ENCODE measurements around the gene CHST14. TPM values are rescaled to one million over a fixed set of nuclear protein-coding genes. Genes with fewer than 3 reads are reported as not detected.

CHST14 gene
- total RNA-seq, 1 donor from 2014 or later, result 12.2 TPM

DNA sequence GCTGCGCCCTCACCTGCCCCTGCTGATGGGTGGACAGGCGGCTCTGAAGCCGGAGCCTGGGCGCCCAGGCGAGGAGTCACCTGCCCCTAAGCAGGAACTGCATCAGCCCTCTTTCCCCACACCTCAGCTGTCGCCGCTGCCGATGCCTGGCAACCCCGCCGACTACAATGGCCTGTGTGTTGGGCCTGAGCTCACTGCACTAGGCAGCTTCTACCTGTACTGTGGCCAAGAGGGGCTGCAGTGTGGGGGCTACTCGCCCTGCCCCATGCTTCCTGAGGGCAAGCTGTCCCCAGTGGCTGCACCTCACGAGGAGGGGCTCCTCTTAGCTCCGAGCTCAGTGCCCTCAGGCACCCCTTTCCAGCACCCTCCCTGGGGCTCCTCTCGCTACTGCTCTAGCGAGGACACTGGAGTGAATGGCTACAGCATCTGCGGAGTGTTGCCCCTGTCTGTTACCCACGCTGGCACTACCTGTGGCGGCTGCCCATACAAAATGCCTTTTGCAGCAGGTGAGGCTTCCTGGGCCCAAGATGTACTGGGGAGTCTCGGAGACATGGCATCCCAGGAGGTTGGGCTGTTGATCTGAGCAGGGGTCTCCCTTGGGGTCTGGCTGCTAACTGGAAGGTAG, 11.3 kb upstream of the CHST14 start:
- intact Hi-C loops (cut with micrococcal nuclease), result no loop called here

DNA sequence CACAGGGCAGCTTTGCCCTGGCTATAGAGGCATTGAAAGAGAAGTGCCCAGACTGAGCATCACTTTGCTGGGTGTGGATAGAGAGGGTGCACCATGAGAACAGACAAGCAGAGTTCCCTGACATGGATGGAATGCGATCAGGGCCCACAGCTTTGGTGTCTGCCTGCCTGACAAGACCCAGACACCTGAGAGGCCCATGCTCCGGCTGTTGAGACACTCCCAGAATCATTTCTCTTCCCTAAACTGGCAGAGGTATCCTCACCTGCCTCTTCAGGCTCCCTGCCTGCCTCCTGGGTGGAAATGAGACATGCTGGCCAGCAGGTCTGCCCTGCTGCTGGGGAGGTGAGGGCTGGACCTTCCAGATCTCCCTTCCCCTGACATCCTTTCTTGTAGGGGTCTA, 10.4 kb upstream of the CHST14 start:
- intact Hi-C loops (cut with micrococcal nuclease), result no loop called here

DNA sequence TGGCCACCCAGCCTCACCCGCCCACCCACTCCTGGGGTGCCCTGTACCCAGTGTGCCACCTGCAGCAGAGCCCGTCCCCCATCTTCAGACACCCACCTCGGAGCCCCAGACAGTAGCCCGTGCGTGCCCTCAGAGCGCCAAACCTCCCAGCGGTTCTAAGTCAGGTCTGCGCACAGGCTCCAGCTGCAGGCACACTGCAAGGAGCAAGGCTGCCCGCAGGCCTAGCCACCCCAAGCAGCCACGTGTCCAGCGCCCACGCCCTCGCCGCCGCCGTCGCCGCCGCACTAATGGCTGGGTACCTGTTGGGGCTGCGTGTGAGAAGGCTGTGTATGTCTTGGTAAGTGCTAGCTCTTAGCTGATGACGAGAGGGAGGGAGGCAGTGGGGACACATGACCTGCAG, 8.8 kb upstream of the CHST14 start:
- intact Hi-C loops (cut with micrococcal nuclease), result no loop called here

DNA sequence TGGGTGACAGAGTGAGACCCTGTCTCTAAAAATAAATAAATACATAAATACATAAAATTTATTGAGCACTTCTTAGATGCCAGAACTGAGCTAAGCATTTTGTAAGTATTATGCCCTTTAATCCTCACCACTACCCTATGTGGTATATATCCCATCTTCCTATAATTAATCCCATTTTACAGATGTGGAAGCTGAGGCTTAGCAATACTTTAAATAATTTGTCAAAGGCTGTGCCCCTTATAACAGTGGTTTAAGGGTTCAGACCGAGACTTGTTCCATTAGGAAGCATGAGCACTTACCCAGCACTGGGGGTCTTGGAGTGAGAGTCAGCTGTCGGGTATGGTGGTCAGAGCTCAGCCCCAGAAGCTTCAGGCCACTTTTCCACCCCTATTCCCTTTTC, 7.5 kb upstream of the CHST14 start:
- intact Hi-C loops (cut with micrococcal nuclease), result no loop called here

DNA sequence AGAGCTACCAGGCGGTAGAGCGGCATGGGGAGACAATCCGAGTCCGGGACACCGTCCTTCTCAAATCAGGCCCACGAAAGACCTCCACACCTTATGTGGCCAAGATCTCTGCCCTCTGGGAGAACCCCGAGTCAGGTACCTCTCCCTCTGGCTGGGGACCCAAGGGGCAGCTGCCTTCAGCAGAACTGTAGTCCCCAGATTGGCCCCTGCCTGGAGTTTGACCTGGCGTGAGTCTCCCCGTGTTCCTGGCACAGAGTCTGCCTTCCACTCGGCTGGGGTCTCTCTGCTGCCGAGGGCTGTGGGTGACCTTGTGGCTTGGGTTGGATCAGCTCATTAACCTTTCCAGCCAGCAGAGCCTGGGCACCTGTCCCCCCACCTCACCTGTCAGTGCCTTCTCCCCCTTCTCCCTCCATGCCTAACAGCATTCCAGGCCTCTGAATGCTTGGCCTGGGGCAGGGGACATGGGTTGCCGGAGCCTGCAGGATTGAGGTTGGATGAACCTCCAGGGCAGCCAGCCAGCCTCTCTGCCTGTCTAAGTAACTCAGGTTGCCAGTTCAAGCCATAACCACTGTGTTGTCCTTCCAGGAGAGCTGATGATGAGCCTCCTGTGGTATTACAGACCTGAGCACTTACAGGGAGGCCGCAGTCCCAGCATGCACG, 6.8 kb upstream of the CHST14 start:
- intact Hi-C loops (cut with micrococcal nuclease), result no loop called here

DNA sequence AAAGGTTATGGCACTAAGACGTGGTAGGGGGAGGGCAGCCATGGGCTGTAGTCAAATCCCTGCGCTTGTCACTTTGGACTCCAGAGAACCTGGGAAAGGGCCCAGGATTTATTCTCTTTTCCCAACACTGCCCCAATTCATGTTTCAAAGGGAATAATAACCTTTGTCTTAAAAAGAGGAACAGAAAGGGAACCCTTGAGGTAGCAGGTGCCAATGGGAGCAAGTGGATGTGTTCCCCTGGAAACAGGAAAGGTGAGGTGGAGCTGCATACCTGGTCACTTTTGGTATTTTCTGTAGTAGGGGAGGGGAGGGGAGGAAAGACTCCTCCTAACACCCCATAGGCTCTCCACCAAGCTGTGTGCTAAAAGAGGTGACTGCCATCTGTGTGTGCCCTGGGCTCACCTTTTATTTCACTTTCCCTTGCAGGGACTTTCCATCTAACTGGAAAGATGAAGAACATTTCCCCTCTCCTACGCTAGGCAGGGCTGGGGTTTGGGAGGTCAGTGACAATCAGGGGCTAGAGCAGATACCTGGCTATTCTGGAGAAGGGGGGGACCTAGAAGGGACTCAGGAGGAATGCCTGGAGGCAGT, 6.1 kb upstream of the CHST14 start:
- intact Hi-C loops (cut with micrococcal nuclease), result no loop called here

DNA sequence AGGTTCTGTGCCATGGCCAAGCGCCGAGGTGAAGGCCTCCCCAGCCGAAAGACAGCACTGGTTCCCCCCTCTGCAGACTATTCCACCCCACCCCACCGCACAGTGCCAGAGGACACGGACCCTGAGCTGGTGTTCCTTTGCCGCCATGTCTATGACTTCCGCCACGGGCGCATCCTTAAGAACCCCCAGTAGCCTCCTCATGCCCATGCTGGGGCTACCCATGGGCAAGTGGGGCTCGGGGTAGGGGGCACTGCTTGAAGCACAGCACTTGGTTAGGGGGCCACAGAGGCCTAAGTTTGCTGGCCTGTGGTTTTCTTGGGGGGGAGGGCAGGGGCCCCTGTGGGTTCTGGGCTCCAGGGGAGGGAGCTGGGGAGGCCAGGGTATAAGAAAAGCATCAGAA, 4.8 kb upstream of the CHST14 start:
- intact Hi-C loops (cut with micrococcal nuclease), result no loop called here

DNA sequence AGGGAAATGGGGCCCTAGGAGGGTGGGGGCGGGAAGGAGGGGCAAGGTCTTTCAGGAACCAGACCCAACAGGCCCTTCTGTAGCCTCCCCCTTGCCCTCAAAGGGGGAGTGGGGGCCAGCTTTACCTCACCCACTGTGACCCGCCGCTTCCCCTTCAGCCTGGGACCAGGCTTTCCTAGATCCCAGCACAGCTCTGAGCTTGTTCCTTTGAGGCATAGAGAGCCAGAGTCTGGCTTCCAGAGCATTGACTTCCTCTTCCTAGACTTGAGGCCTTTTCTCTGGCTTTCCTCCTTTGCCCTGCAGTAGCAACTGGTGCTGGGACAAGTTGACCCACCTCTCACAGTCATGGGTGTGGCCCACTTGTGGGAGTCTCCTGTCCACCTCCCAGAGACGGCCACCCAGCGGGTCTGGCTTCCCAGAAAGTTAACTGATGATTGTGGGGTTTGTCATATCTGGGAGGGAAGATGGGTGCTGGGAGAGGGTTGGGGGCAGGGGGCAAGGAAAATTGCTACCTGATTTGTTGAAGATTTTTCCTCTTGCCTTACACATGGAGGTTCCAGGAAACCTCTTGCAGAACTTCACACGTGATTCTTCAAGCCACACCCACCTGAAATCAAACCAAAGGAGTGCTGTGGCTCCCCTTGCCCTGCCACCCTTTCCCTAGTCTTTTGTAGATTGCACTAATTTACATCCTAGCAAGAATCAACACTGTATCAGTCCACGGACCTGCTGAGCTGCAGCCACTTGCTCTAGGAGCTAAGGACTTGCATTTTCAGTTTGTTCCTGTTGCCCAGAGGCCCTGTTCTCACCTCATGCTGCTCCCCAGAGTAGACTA, 4.1 kb upstream of the CHST14 start:
- intact Hi-C loops (cut with micrococcal nuclease), result no loop called here

DNA sequence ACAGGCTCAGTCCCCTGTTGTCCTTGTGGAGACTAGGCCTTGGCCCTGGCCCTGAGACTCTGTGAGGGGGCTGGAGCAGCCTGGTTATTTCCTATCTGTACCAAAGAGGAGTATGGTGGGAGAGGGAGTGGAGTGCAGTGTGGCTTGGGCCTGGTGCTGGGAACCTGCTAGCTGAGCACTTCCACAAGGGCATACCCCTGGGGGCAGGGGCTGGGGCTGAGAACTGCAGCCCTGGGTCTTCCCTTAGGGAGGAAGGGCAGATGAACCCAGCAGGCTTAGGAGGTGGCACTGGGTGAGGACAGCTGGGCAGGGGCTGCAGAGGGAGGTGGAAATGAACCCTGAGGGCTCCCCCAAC, 3.5 kb upstream of the CHST14 start:
- intact Hi-C loops (cut with micrococcal nuclease), result no loop called here

DNA sequence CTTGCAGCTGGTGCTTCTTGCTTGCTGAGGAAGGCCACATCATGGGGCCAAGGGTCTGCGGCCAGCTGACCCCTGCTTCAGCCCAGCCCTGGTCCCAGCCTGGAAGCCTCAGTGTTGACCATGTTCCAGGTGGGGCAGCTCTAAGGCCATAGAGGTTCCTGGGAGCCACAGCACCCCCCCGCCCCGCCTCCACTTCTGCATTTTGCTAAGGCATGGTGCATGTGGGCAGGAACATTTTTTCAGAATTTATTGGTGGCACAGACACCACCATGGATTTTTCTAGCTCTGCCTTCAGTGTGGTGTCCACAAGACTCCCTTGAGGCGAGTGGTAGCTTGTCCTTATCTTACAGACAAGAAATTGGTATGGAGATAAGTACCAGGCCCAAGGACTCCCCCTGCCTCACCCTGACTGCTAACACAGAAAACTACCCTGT, 1.9 kb upstream of the CHST14 start:
- intact Hi-C loops (cut with micrococcal nuclease), result no loop called here

DNA sequence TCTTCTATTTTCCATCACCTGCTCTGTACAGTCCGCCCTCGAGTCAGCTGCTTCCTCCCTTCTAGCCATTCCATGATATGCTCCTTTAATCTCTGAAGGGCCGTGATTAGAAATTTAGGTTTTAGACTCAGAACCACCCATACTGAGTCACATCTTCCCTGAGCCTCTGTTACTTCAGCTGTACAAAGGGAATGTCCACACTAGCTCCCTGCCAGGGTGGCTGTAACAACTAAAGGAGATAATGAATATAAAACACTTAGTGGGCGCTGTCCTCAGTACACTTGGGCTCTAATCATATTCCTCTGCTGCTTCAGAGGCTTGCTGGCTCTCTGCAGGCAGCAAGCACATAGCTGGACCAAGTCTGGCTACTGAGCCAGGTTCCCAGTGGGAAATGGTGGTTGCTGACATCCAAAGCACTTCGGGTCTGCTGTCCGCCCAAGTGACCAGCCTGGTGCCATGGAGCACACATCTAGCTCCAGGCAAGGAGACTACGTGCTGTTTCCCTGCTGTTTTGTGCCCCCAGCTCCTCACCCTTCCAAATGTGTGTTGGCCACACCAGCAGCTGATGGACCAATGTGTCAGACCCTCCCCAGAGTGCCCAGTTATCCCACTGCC, 901 bp upstream of the CHST14 start:
- intact Hi-C loops (cut with micrococcal nuclease), result loop anchor here (1.0 to 2.0 kb wide), 3 partner anchors 15 to 95 kb away; partner anchors contain the start of gene CCDC32

DNA sequence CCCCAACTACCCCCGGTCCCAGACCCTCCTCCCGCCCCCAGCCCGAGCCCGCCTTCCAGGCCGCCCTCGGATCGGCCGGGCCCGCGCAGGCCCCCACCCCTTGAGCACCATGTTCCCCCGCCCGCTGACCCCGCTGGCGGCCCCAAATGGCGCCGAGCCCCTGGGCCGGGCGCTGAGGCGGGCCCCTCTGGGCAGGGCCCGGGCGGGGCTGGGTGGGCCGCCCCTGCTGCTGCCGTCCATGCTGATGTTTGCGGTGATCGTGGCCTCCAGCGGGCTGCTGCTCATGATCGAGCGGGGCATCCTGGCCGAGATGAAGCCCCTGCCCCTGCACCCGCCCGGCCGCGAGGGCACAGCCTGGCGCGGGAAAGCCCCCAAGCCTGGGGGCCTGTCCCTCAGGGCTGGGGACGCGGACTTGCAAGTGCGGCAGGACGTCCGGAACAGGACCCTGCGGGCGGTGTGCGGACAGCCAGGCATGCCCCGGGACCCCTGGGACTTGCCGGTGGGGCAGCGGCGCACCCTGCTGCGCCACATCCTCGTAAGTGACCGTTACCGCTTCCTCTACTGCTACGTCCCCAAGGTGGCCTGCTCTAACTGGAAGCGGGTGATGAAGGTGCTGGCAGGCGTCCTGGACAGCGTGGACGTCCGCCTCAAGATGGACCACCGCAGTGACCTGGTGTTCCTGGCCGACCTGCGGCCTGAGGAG, 472 bp downstream of the CHST14 start:
- intact Hi-C loops (cut with micrococcal nuclease), result loop anchor here (1.0 to 2.0 kb wide), 3 partner anchors 16 to 94 kb away; partner anchors contain the start of gene CCDC32

DNA sequence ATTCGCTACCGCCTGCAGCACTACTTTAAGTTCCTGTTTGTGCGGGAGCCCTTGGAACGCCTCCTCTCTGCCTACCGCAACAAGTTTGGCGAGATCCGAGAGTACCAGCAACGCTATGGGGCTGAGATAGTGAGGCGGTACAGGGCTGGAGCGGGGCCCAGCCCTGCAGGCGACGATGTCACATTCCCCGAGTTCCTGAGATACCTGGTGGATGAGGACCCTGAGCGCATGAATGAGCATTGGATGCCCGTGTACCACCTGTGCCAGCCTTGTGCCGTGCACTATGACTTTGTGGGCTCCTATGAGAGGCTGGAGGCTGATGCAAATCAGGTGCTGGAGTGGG, 995 bp downstream of the CHST14 start:
- intact Hi-C loops (cut with micrococcal nuclease), result loop anchor here (1.0 to 2.0 kb wide), 3 partner anchors 17 to 93 kb away; partner anchors contain the start of gene CCDC32

DNA sequence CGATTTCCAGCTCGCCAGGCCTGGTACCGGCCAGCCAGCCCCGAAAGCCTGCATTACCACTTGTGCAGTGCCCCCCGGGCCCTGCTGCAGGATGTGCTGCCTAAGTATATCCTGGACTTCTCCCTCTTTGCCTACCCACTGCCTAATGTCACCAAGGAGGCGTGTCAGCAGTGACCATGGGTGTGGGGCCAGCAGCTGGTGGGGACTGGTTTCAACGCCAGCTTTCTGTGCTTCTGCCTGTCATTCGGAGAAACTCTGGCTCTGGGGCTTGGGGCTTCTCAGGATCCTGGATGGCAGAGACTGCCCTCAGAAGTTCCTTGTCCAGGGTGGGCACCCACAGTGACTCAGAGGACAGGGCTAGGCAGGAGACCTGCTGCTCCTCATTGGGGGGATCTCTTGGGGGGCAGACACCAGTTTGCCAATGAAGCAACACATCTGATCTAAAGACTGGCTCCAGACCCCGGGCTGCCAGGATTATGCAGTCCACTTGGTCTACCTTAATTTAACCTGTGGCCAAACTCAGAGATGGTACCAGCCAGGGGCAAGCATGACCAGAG, 1.5 kb downstream of the CHST14 start:
- intact Hi-C loops (cut with micrococcal nuclease), result no loop called here

DNA sequence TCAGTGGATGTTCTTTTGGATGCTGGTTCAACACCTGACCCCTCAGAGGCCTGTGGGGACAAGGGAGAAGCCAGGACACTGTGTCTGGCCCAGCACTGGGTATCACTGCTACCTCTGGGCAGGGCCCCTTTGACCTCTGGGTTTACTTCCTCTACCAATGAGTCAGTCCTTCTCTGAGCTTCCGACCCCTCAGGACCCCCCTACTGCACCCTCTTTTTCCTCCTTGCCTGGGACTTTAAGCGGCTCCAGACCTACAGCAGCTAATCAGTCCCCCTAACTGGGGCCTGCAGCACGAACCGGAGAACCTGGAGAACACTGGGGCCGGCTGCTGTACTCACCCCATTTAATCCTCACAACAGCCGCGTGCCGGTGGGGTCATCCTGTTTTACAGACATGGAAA, 3.8 kb downstream of the CHST14 start:
- intact Hi-C loops (cut with micrococcal nuclease), result no loop called here

DNA sequence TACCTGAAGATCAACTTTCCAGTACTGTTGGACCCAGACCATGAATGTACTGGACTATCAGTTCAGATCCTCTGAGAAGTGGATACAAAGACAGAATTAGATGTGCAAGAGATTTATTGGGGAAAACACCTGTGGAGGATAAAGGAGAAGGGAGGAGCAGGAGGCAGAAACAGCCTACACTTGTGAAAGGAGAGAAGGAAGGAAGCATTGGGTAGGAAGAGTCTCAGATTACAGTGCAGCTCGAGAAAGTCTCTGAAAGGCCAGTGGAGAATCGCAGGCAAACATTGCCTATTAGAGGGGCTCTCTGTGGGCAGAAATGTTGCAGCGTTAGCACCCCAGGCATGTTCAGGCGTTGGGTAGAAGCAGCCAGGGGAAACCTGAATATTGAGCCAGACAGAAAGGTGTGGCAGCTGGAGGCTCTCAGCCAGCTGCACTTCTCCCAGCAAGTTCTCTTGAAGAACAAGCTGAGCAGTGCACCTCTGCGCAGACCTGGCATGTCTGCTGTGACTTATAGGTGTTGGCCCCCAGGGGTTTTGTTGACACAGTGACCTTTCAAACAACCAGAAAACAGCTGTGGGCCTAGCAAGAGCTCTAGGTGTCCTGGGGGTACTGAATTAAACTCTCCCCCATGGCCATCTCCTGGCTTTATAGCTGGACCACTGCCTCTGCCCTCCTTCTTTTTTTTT, 7.0 kb downstream of the CHST14 start:
- intact Hi-C loops (cut with micrococcal nuclease), result no loop called here

DNA sequence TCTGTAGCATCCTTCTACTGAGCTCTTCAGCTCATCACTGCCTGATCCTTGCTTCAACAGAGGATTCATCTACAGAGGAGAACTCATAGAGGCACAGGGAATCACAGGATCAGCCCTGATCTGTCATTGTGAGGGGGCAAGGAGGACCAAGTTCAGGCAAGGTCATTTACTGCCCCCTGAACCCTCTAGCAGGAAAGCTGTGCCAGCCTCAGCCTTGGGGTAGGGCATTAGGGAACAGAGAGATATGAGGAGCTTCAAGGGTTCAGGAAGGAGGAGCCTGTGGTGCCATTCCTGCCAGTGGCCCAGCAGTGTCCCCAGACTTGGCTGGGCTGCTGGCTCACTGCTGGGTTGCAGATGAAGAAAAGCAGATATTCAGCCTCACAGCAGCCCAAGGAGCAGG, 8.2 kb downstream of the CHST14 start:
- intact Hi-C loops (cut with micrococcal nuclease), result no loop called here

DNA sequence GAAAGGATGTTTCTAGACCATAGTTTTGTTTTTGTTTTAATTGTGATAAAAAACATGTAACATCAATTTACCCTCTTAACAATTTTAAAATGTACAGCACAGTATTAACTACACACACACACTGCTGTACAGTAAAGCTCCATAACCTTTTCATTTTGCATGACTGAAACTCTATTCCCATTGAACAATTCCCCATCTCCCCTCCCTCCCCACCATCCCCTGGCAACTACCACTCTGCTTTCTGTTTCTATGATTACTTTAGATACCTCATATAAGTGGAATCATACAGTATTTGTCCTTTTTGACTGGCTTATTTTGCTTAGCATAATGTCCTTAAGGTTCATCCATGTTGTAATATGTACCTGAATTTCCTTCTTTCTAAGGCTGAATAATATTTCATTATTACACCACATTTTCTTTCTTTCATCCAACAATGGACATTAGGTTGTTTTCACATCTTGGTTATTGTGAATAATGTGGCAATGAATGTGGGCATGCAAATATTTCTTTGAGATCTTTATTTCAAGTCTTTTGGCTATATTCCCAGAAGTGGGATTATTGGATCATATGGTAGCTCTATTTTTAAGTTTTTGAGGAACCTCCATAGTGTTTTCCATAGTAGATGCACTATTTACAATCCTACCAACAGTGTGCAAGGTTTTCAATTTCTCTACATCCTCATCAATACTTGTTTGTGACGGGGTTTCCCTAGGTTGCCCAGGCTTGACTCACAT, 10.7 kb downstream of the CHST14 start:
- intact Hi-C loops (cut with micrococcal nuclease), result no loop called here

DNA sequence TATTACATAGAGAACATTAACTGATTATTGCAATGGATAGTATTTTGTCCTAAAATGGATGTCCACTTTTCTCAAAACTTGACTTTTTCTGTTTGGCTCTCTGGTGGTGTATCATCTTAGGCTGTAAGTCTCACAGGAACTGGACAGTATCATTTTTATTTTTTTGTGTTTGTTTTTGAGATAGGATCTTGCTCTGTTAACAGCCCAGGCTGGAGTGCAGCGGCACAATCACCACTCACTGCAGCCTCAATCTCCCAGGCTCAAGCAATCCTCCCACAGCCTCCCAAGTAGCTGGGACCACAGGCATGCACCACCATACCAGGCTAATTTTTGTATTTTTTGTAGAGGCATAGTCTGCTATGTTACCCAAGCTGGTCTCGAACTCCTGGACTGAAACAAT, 13.1 kb downstream of the CHST14 start:
- intact Hi-C loops (cut with micrococcal nuclease), result no loop called here

Measured in T-helper 1 cell treated with Interleukin-12 subunit alpha and Interleukin-12 subunit beta and Interleukin-4 antibody, amounts not matched to agents 30 ng/mL and 1 ng/mL, for 36 hours (primary cell).